Activated T-cell treated with anti-CD3 and anti-CD28 coated beads, Interleukin-2, amount 50 U/mL, for 72 hours (primary cell): ENCODE results near the gene LIN52. TPM values are rescaled to one million over a fixed set of nuclear protein-coding genes. Genes with fewer than 3 reads are reported as not detected.

ENCODE experiments used
- ATAC-seq, 2 donors: fragments of 150-1000 bp; cut with Tn5 transposase; replicated peaks in 1 of 2; 2 replicates each; pipeline ENCODE4 v1.10.0; 2021; ENCODE audit warnings: moderate library complexity in 2 of 2, mild to moderate bottlenecking in 1 of 2
- DNase-seq, 2 donors: peaks; one replicate each; pipeline ENCODE4 v3.0.0; 2021 to 2022; ENCODE audit warnings: mixed read lengths in 1 of 2
- H3K27ac Mint-ChIP-seq: one replicate; pipeline ENCODE4 v1.8.0; 2022; ENCODE audit warnings: mild to moderate bottlenecking, moderate library complexity, mixed read lengths
- H3K27me3 Mint-ChIP-seq: one replicate; pipeline ENCODE4 v1.8.0; 2022; ENCODE audit warnings: low read depth, mixed read lengths
- H3K36me3 Mint-ChIP-seq, 2 donors: one replicate each; pipeline ENCODE4 v1.8.0; 2022; ENCODE audit warnings: mixed read lengths in 2 of 2, mild to moderate bottlenecking in 1 of 2; ENCODE audit not compliant: insufficient read depth in 2 of 2
- H3K4me1 Mint-ChIP-seq: one replicate; pipeline ENCODE4 v1.8.0; 2022; ENCODE audit warnings: low read depth, mixed read lengths
- H3K4me3 Mint-ChIP-seq, 2 donors: one replicate each; pipeline ENCODE4 v1.8.0; 2022; ENCODE audit warnings: mild to moderate bottlenecking in 2 of 2, mixed read lengths in 2 of 2, moderate library complexity in 2 of 2
- H3K9me3 Mint-ChIP-seq, 2 donors: one replicate each; pipeline ENCODE4 v1.8.0; 2022; ENCODE audit warnings: mixed read lengths in 2 of 2
- total RNA-seq, 2 donors: library from RNA; stranded (reverse); gene quantifications; one replicate each; pipeline ENCODE4 v1.2.3, GENCODE V29; 2022

LIN52 gene
- total RNA-seq, 2 donors from 2014 or later, result 15.7 to 18.4 TPM

DNA sequence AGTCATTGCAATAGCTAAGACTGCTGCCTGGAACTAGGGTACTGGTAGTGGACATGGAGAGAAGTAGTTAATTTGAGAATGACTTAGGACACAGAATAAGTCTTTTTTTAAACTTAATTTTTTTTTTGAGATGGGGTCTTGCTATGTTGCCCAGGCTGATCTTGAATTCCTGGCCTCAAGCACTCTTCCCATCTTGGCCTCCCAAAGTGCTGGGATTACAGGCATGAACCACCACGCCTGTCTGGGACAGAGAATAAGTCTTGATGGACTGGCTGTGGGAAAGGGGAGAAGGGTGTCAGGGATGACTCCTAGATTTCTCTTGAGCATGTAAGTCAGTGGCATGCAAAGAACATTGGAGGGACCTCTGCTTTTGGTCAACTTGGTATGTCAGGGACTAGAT lies 42.9 kb downstream of the LIN52 start:
- DNase-seq, result no peak
- H3K36me3 Mint-ChIP-seq, result peaks cover 0 to 6% of the 10 kb centered on the region in 2 donors
- no peaks in the 10 kb centered on the region for H3K4me1 Mint-ChIP-seq
- no peaks in the 10 kb centered on the region for H3K27me3 Mint-ChIP-seq
- no peak overlapping the region for H3K27ac Mint-ChIP-seq
- no peak overlapping the region for H3K4me3 Mint-ChIP-seq
- ATAC-seq, result no peak
- no peaks in the 10 kb centered on the region for H3K9me3 Mint-ChIP-seq

DNA sequence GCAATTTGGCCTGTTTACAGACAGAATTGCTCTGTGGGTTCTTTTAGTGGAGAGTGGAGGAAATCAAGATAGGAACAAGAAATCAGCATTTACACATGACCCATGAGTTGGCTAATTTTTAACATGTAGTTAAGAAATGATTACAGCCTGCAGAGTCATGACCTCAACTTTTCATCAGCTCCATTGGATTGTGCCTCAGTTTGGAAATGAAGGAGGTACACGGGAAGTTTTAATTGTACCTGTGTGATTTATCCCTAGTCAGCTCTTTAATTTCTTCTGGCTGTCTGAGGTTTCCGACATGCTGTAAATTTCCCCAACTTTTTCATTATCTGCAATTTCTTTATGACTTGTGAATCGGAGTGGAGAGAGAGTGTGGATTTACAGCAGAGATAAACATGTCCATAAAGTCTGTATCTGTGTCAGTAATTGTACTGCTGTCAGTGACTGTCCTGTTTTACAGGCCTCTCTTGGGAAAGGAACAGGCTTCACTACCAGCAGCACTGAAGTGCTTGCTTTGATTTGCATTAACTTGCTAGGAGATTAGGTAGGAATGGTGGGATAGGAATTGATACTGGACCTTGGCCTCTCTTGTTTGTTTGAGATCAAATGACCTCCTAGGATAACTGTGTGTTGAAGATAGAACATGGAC lies 49.2 kb downstream of the LIN52 start:
- ATAC-seq (no peak), DNase-seq (no peak)
- Mint-ChIP-seq H3K36me3 (no peaks in the 10 kb centered on the region), H3K27ac (peak overlapping the region; percentile 10), H3K27me3 (no peaks in the 10 kb centered on the region), H3K4me3 (peak overlapping the region in 1 of 2 donors; percentile 32), H3K9me3 (no peaks in the 10 kb centered on the region), H3K4me1 (peaks cover 22% of the 10 kb centered on the region)

GRCh38 chr14:74134484-74134883 lies 49.7 kb downstream of the LIN52 start:
- peak overlapping the region in 1 of 2 donors; percentile 32 for H3K4me3 Mint-ChIP-seq
- H3K36me3 Mint-ChIP-seq, result no peaks in the 10 kb centered on the region
- DNase-seq, result no peak
- peak in 1 of 2 donors; percentile 23 for ATAC-seq
- H3K27me3 Mint-ChIP-seq, result no peaks in the 10 kb centered on the region
- peak overlapping the region; percentile 10 for H3K27ac Mint-ChIP-seq
- peaks cover 22% of the 10 kb centered on the region for H3K4me1 Mint-ChIP-seq
- no peaks in the 10 kb centered on the region for H3K9me3 Mint-ChIP-seq

- Mint-ChIP-seq H3K4me1 (peaks cover 22% of the 10 kb centered on the region), H3K27me3 (no peaks in the 10 kb centered on the region), H3K4me3 (no peak overlapping the region), H3K36me3 (no peaks in the 10 kb centered on the region), H3K9me3 (no peaks in the 10 kb centered on the region), H3K27ac (no peak overlapping the region)
- no peak for ATAC-seq
- DNase-seq, result no peak
Measured at GRCh38 chr14:74135426-74135825, 50.7 kb downstream of the LIN52 start.

DNA sequence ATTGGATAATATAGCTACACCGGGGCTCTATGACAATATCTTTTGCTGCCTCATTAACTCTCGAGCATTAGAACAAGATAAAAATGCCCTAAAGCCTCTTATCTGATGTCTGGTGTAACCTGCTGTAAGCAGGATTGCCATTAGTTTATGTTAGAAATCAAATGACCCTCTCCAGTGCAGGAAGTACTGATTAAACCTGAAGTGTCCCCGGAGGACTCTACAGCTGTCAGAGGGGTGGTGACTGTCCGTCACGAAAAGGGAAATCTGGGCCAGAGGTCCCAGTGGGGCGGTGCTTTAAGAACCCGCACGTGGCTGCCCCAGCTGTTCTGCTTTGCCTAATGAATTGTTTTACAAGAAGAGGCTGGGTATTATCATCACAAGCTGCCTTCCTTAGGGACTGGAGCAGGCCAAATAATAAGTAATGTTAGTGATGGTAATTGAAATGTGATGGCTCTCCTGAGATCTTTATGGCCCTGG lies 55.7 kb downstream of the LIN52 start:
- H3K36me3 Mint-ChIP-seq, result peaks cover 0 to 3% of the 10 kb centered on the region in 2 donors
- H3K27me3 Mint-ChIP-seq, result no peaks in the 10 kb centered on the region
- DNase-seq (no peak), ATAC-seq (no peak)
- H3K27ac Mint-ChIP-seq, result no peak overlapping the region
- peaks cover 25% of the 10 kb centered on the region for H3K4me1 Mint-ChIP-seq
- no peak overlapping the region for H3K4me3 Mint-ChIP-seq
- H3K9me3 Mint-ChIP-seq, result no peaks in the 10 kb centered on the region

DNA sequence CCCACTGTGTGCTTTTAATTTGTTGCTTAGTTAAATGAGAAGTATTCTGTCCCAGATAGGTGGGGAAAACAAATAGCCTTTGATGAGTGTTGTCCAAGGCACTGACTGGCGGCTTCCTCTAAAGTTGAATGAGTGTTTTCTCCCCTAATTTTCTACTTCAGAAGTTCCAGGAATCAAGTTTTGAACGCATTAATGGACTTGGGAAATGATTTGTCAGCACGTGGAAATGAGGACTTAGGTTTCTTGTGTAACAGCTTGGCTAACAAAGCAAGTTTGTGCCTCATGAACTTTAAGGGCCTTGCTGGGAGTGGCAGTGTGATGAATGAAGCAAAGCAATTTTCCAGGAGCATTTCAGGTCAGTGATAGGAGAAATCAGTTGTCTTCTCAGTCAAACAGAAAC lies 56.9 kb downstream of the LIN52 start:
- Mint-ChIP-seq H3K4me1 (peaks cover 23% of the 10 kb centered on the region), H3K9me3 (no peaks in the 10 kb centered on the region), H3K27me3 (no peaks in the 10 kb centered on the region), H3K4me3 (no peak overlapping the region), H3K27ac (no peak overlapping the region), H3K36me3 (peaks cover 0 to 3% of the 10 kb centered on the region in 2 donors)
- ATAC-seq, result no peak
- DNase-seq, result no peak

GRCh38 chr14:74142523-74142922 lies 57.8 kb downstream of the LIN52 start:
- no peaks in the 10 kb centered on the region for H3K27me3 Mint-ChIP-seq
- no peaks in the 10 kb centered on the region for H3K9me3 Mint-ChIP-seq
- H3K27ac Mint-ChIP-seq, result no peak overlapping the region
- H3K4me1 Mint-ChIP-seq, result peaks cover 27% of the 10 kb centered on the region
- H3K4me3 Mint-ChIP-seq, result no peak overlapping the region
- peaks cover 0 to 3% of the 10 kb centered on the region in 2 donors for H3K36me3 Mint-ChIP-seq
- no peak for ATAC-seq
- no peak for DNase-seq

- peak; percentile 64 to 75 for ATAC-seq
- H3K36me3 Mint-ChIP-seq, result peaks cover 0 to 3% of the 10 kb centered on the region in 2 donors
- no peaks in the 10 kb centered on the region for H3K27me3 Mint-ChIP-seq
- no peaks in the 10 kb centered on the region for H3K9me3 Mint-ChIP-seq
- peak overlapping the region; percentile 39 for H3K27ac Mint-ChIP-seq
- peaks cover 31% of the 10 kb centered on the region for H3K4me1 Mint-ChIP-seq
- H3K4me3 Mint-ChIP-seq, result no peak overlapping the region
- DNase-seq, result no peak
Measured at GRCh38 chr14:74144789-74145188, 60.0 kb downstream of the LIN52 start.

DNA sequence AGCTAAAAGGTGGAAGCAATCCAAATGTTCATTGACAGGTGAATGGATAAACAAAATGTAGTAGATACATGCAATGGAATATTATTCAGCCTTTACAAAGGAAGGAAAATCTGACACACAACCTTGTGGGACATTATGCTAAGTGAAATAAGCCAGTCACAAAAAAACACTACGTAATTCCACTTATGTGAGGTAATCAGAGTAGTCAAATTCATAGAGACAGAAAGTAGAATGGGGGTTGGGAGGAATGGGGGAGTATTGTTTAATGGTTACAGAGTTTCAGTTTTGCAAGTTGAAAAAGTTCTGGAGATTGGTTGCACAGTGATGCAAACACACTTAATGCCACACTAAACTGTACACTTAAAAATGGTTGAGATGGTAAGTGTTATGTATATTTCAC lies 62.8 kb downstream of the LIN52 start:
- Mint-ChIP-seq H3K9me3 (no peaks in the 10 kb centered on the region), H3K36me3 (peaks cover 0 to 3% of the 10 kb centered on the region in 2 donors), H3K27me3 (no peaks in the 10 kb centered on the region), H3K4me1 (peaks cover 31% of the 10 kb centered on the region), H3K4me3 (no peak overlapping the region), H3K27ac (no peak overlapping the region)
- DNase-seq, result no peak
- peak; percentile 53 to 74 for ATAC-seq

- Mint-ChIP-seq H3K4me1 (peaks cover 31% of the 10 kb centered on the region), H3K27me3 (no peaks in the 10 kb centered on the region), H3K27ac (no peak overlapping the region), H3K9me3 (no peaks in the 10 kb centered on the region), H3K36me3 (peaks cover 0 to 2% of the 10 kb centered on the region in 2 donors), H3K4me3 (no peak overlapping the region)
- ATAC-seq, result no peak
- DNase-seq, result no peak
Measured at GRCh38 chr14:74148705-74149104, 63.9 kb downstream of the LIN52 start.

DNA sequence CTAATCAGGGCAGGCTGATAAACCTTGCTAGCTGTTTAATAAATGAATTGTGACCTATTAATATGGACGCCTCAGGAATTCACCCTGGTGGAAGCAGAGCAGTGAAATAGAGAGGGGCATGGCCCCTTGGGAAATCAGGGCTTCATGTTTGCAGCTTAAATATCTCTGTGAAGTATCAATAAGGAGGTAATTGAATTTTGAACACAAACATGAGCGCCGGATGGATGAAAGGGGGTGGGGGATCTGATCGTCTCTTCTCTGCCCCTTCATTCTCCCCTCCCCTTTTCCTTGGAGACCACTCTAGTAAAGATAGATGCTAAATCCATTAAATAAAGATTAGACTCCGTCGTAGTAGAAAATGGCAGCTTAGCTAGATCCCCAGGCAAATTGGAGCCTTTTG lies 70.5 kb downstream of the LIN52 start:
- ATAC-seq (no peak), DNase-seq (no peak)
- Mint-ChIP-seq H3K36me3 (no peaks in the 10 kb centered on the region), H3K9me3 (no peaks in the 10 kb centered on the region), H3K4me3 (no peak overlapping the region), H3K27ac (no peak overlapping the region), H3K4me1 (no peaks in the 10 kb centered on the region), H3K27me3 (no peaks in the 10 kb centered on the region)

DNA sequence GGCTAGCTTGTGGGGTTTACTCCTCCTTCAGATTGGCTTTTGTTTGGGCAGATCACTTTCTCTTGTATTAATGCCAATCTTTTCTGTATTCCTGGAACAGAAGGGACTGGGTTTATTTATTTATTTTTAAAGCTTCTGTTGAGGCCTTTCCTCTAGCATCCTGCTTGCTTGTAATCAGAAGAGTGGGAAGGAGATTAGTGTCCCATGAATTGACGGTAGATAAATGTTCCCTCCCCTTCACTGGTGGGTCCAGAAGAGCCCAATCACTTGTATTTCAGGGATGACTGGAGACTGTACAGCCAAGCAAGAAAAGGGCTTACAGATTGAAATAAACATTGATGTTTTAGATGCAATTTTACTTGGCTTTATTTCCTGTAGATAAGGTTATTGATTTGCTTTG lies 71.0 kb downstream of the LIN52 start:
- Mint-ChIP-seq H3K4me3 (no peak overlapping the region), H3K4me1 (no peaks in the 10 kb centered on the region), H3K27ac (no peak overlapping the region), H3K9me3 (no peaks in the 10 kb centered on the region), H3K36me3 (no peaks in the 10 kb centered on the region), H3K27me3 (no peaks in the 10 kb centered on the region)
- DNase-seq (no peak), ATAC-seq (no peak)

GRCh38 chr14:74160763-74161162 lies 76.0 kb downstream of the LIN52 start:
- no peaks in the 10 kb centered on the region for H3K27me3 Mint-ChIP-seq
- no peaks in the 10 kb centered on the region for H3K36me3 Mint-ChIP-seq
- no peak for ATAC-seq
- H3K4me1 Mint-ChIP-seq, result no peaks in the 10 kb centered on the region
- H3K27ac Mint-ChIP-seq, result no peak overlapping the region
- no peak for DNase-seq
- H3K4me3 Mint-ChIP-seq, result no peak overlapping the region
- no peaks in the 10 kb centered on the region for H3K9me3 Mint-ChIP-seq

DNA sequence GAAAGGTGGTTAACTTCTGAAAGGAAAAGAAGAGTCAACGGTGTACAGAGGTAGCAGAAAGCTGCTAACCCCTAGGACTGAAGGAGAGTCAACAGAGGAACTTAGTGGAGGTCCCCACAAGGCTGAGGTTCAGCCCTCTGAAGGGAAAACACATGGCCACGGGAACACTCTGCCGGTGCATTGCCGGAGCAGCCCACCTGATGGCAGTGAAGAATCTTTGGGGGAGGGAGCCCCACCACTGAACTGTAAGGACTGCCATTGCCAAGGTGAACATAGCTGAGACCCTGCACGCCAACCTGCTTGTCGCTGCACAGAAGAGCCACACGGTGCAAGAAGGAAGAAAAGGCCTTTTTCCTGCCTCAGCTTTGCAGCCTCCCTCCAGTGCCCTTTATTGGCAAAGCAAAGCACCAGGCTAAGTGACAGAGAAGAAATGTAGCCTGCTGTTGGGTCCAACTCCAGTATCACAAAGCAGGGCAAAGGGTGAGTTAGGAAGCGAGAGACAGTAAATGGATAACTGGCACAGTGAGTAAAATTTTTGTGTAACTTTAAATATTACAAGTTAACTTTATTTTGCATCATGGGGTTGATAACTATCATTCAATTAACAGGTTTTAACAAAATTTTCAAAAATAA lies 76.9 kb downstream of the LIN52 start:
- H3K36me3 Mint-ChIP-seq, result no peaks in the 10 kb centered on the region
- H3K4me1 Mint-ChIP-seq, result no peaks in the 10 kb centered on the region
- DNase-seq, result no peak
- H3K27me3 Mint-ChIP-seq, result no peaks in the 10 kb centered on the region
- no peak overlapping the region for H3K4me3 Mint-ChIP-seq
- ATAC-seq, result no peak
- H3K27ac Mint-ChIP-seq, result no peak overlapping the region
- no peaks in the 10 kb centered on the region for H3K9me3 Mint-ChIP-seq
